HL-60 (cell line): ENCODE results near the gene EIF2S1.

Experiments
- DNase-seq, 2 experiments: peaks; one replicate each; pipeline ENCODE4 v3.0.0-alpha.2; 2010 to 2020; ENCODE audit warnings: low read depth in 1 of 2, low spot score in 1 of 2
- H3K27ac ChIP-seq: fragments of 250-450 bp; sonication (Bioruptor Pico); replicated peaks from 2 replicates; pipeline ENCODE4 v1.5.1; 2020; ENCODE audit warnings: mild to moderate bottlenecking, moderate library complexity
- H3K27me3 ChIP-seq: fragments of 250-450 bp; sonication (Bioruptor Pico); 2 replicates; pipeline ENCODE4 v1.5.1; 2021; ENCODE audit warnings: mild to moderate bottlenecking, moderate library complexity; ENCODE audit not compliant: insufficient read depth, poor library complexity, severe bottlenecking
- H3K4me3 ChIP-seq: replicated peaks from 2 replicates; pipeline ENCODE4 v1.5.1; 2011; ENCODE audit warnings: mild to moderate bottlenecking, control low read depth, low read length; ENCODE audit not compliant: insufficient read depth
- CTCF ChIP-seq: IDR thresholded peaks from one replicate; pipeline ENCODE4 v1.5.1; 2011; ENCODE audit warnings: low read length, control low read depth, inconsistent platforms; ENCODE audit not compliant: insufficient read depth
- GABPA ChIP-seq: IDR thresholded peaks from 2 replicates; pipeline ENCODE4 v1.6.1; 2012; ENCODE audit warnings: low read depth
- POLR2AphosphoS5 ChIP-seq: IDR thresholded peaks from 2 replicates; pipeline ENCODE4 v1.6.1; 2012; ENCODE audit warnings: low read depth
- REST ChIP-seq: IDR thresholded peaks from 2 replicates; pipeline ENCODE4 v1.6.1; 2012; ENCODE audit warnings: low read depth; ENCODE audit not compliant: insufficient replicate concordance
- SPI1 ChIP-seq: IDR thresholded peaks from 2 replicates; pipeline ENCODE4 v1.6.1; 2012; ENCODE audit warnings: low read depth, mild to moderate bottlenecking, borderline replicate concordance

EIF2S1 gene

GRCh38 chr14:67392123-67392522 is 32.0 kb downstream of the EIF2S1 start:
- H3K4me3 ChIP-seq, result no peak overlapping the region
- no peak for TF ChIP-seq CTCF
- no peak for TF ChIP-seq SPI1
- no peak for TF ChIP-seq POLR2AphosphoS5
- no peaks in the 10 kb centered on the region for H3K27me3 ChIP-seq
- H3K27ac ChIP-seq, result no peak overlapping the region
- DNase-seq, result no peak

- no peak overlapping the region for H3K27ac ChIP-seq
- no peak overlapping the region for H3K4me3 ChIP-seq
- no peak for TF ChIP-seq GABPA
- no peak for TF ChIP-seq POLR2AphosphoS5
- no peak for TF ChIP-seq CTCF
- TF ChIP-seq SPI1, result no peak
- TF ChIP-seq REST, result no peak
- DNase-seq, result no peak
- H3K27me3 ChIP-seq, result no peaks in the 10 kb centered on the region
Observed at GRCh38 chr14:67392800-67393199, 32.7 kb downstream of the EIF2S1 start.

GRCh38 chr14:67393689-67394088 is 33.6 kb downstream of the EIF2S1 start:
- no peak overlapping the region for H3K27ac ChIP-seq
- H3K27me3 ChIP-seq, result no peaks in the 10 kb centered on the region
- no peak overlapping the region for H3K4me3 ChIP-seq
- TF ChIP-seq SPI1 (no peak), POLR2AphosphoS5 (no peak), CTCF (no peak)
- no peak for DNase-seq

- Histone ChIP-seq H3K27me3 (no peaks in the 10 kb centered on the region), H3K27ac (no peak overlapping the region), H3K4me3 (no peak overlapping the region)
- TF ChIP-seq REST, result no peak
- TF ChIP-seq SPI1, result no peak
- TF ChIP-seq GABPA, result no peak
- TF ChIP-seq CTCF, result no peak
- no peak for TF ChIP-seq POLR2AphosphoS5
- no peak for DNase-seq
Observed at GRCh38 chr14:67395086-67395875, 35.2 kb downstream of the EIF2S1 start.
